GM12878 (cell line): Measurements from ENCODE around the gene RELT. TPM values are rescaled to one million over a fixed set of nuclear protein-coding genes. Genes with fewer than 3 reads are reported as not detected.

ENCODE experiments used
- ATAC-seq: fragments of 200-7000 bp; cut with Tn5 transposase; 3 replicates; pipeline ENCODE4 v1.9.1; 2020; ENCODE audit warnings: mild to moderate bottlenecking, moderate library complexity
- BruUV-seq: library from RNA; stranded (reverse); fragments of 400-500 nt; replicated peaks from 2 replicates; lab custom pipeline; 2021; lab: Mats Ljungman, UMichigan
- CTCF ChIA-PET: fragments of 300-600 bp; sonication (Branson Sonifier 250); formaldehyde crosslinking; extraction: SDS; loops from one replicate; lab custom pipeline; 2021; ENCODE audit warnings: inconsistent platforms; lab: Yijun Ruan, JAX
- POLR2A ChIA-PET: fragments of 350-600 bp; formaldehyde crosslinking; extraction: SDS; loops from one replicate; lab custom pipeline; 2021; ENCODE audit warnings: inconsistent platforms; lab: Charles Lee
- RAD21 ChIA-PET: fragments of 300-600 bp; sonication (Branson Sonifier 250); formaldehyde crosslinking; loops from one replicate; lab custom pipeline; 2023; ENCODE audit warnings: antibody characterized with exemption; ENCODE audit not compliant: unreplicated experiment; lab: Charles Lee
- SMC1A ChIA-PET: fragments of 300-600 bp; sonication (Branson Sonifier 250); formaldehyde crosslinking; loops from one replicate; lab custom pipeline; 2023; ENCODE audit not compliant: unreplicated experiment, uncharacterized antibody; lab: Charles Lee
- DNase-seq: peaks from one replicate; pipeline ENCODE4 v3.0.0-alpha.2; 2011; ENCODE audit warnings: low read depth, low spot score
- FAIRE-seq: peaks from 3 replicates; lab custom pipeline; 2011; peaks lifted over from hg19 to GRCh38; lab: Jason Lieb, UNC
- H2AFZ ChIP-seq: 2 replicates; pipeline ENCODE4 v1.6.0; 2011; ENCODE audit warnings: low read depth, low read length, control low read depth; ENCODE audit not compliant: control insufficient read depth
- H3K27ac ChIP-seq: 2 replicates; pipeline ENCODE4 v1.5.1; 2011; ENCODE audit warnings: control low read depth; ENCODE audit not compliant: control insufficient read depth, insufficient read depth
- H3K27me3 ChIP-seq, 2 experiments: replicated peaks in 1 of 2; 2 replicates each; pipeline versions ENCODE4 v1.6.0 to v1.6.1; 2011; ENCODE audit warnings: low read length in 1 of 2; ENCODE audit not compliant: control insufficient read depth in 2 of 2, insufficient read depth in 2 of 2
- H3K36me3 ChIP-seq, 2 experiments: 2 replicates each; pipeline ENCODE4 v1.5.1; 2011; ENCODE audit warnings: low read length in 1 of 2; ENCODE audit not compliant: control insufficient read depth in 2 of 2, insufficient read depth in 2 of 2
- H3K4me1 ChIP-seq: 2 replicates; pipeline ENCODE4 v1.6.1; 2011; ENCODE audit warnings: mild to moderate bottlenecking, low read length, moderate library complexity, mixed read lengths; ENCODE audit not compliant: control insufficient read depth, insufficient read depth
- H3K4me2 ChIP-seq: 2 replicates; pipeline ENCODE4 v1.6.0; 2011; ENCODE audit warnings: control low read depth; ENCODE audit not compliant: control insufficient read depth, insufficient read depth
- H3K4me3 ChIP-seq: fragments of 200-600 bp; sonication (generic); 2 replicates; pipeline ENCODE4 v1.5.1; 2016
- H3K79me2 ChIP-seq: 2 replicates; pipeline ENCODE4 v1.6.0; 2011; ENCODE audit warnings: low read length; ENCODE audit not compliant: control insufficient read depth, insufficient read depth
- H3K9ac ChIP-seq: 2 replicates; pipeline ENCODE4 v1.8.0; 2011; ENCODE audit warnings: low read length, control low read depth, mixed read lengths; ENCODE audit not compliant: control insufficient read depth, insufficient read depth
- H3K9me3 ChIP-seq: replicated peaks from 3 replicates; pipeline ENCODE4 v1.5.1; 2011; ENCODE audit warnings: mild to moderate bottlenecking, low read length; ENCODE audit not compliant: control insufficient read depth, insufficient read depth
- H4K20me1 ChIP-seq: 2 replicates; pipeline ENCODE4 v1.6.0; 2011; ENCODE audit not compliant: control insufficient read depth, insufficient read depth
- CHD2 ChIP-seq: IDR thresholded peaks from 2 replicates; pipeline ENCODE4 v1.6.1; 2011; ENCODE audit warnings: low read depth, low read length, improper control_type of control experiment, borderline replicate concordance
- NFIC ChIP-seq: IDR thresholded peaks from 2 replicates; pipeline ENCODE4 v1.6.1; 2012; ENCODE audit warnings: low read depth, mild to moderate bottlenecking, inconsistent platforms, low read length, moderate library complexity
- SMARCA5 ChIP-seq: fragments of 450-650 bp; IDR thresholded peaks from 2 replicates; pipeline ENCODE4 v1.6.1; 2017; ENCODE audit warnings: mild to moderate bottlenecking
- SMC3 ChIP-seq: IDR thresholded peaks from 2 replicates; pipeline ENCODE4 v1.6.1; 2011; ENCODE audit warnings: low read length, improper control_type of control experiment, borderline replicate concordance
- WGBS: methylation state at CpG from one replicate; pipeline ENCODE4 v1.1.6; 2016; ENCODE audit warnings: low lambda C conversion rate; ENCODE audit not compliant: insufficient replicate concordance, insufficient coverage; ENCODE audit errors: missing lambda C conversion rate; 5-methylcytosine and 5-hydroxymethylcytosine counted together
- in situ Hi-C: fragments of 300-500 bp; cut with MboI; formaldehyde crosslinking; loops from 9 replicates; pipeline ENCODE4 v1.14.3; 2018; ENCODE audit warnings: mixed read lengths
- intact Hi-C: fragments of 100-400 bp; cut with micrococcal nuclease; formaldehyde crosslinking; loops from one replicate; pipeline ENCODE4 v1.14.2; 2022; ENCODE audit not compliant: unreplicated experiment
- polyA plus RNA-seq, 11 experiments: library from polyadenylated mRNA; depleted of rRNA in 4 of 11; unstranded in 6 of 11; stranded (reverse) in 5 of 11; fragments of >200 nt; fragmentation: Nextera tagmentation in 4 of 11; fragmentation: Illumina TruSeq in 1 of 11; extraction: Ambion mirVana in 4 of 11; extraction: Trizol in 1 of 11; gene quantifications; 1 replicate in 1 of 11; 2 replicates in 10 of 11; pipeline versions ENCODE4 v1.2.1 to v1.2.3, GENCODE V29; 2011 to 2016; ENCODE audit warnings: inconsistent platforms in 2 of 11, missing spikeins in 2 of 11, low read depth in 1 of 11
- total RNA-seq, 4 experiments: library from RNA; depleted of rRNA in 3 of 4; stranded (reverse); fragments of >200 nt in 3 of 4; fragmentation: Illumina TruSeq in 1 of 4; extraction: Trizol in 1 of 4; gene quantifications; 2 replicates each; pipeline versions ENCODE4 v1.2.1 to v1.2.3, GENCODE V29; 2013 to 2021
- TF ChIP-seq, protein P1 (sequence below): fragments of 450-650 bp; formaldehyde crosslinking; IDR thresholded peaks from 2 replicates; pipeline ENCODE4 v1.5.0; 2022; ENCODE audit warnings: mild to moderate bottlenecking, missing genetic modification characterization
- TF ChIP-seq, protein P2 (sequence below): fragments of 450-650 bp; IDR thresholded peaks from 2 replicates; pipeline ENCODE4 v1.6.1; 2018; ENCODE audit warnings: mild to moderate bottlenecking, low read depth, moderate library complexity; ENCODE audit not compliant: partially characterized antibody

RELT gene
- total and polyA plus RNA-seq, 10 of the 15 experiments (the other 5 are each of a cell fraction or from before 2014, with no cell fraction given) = 1.2 to 28.5 (median 10.8) TPM

DNA sequence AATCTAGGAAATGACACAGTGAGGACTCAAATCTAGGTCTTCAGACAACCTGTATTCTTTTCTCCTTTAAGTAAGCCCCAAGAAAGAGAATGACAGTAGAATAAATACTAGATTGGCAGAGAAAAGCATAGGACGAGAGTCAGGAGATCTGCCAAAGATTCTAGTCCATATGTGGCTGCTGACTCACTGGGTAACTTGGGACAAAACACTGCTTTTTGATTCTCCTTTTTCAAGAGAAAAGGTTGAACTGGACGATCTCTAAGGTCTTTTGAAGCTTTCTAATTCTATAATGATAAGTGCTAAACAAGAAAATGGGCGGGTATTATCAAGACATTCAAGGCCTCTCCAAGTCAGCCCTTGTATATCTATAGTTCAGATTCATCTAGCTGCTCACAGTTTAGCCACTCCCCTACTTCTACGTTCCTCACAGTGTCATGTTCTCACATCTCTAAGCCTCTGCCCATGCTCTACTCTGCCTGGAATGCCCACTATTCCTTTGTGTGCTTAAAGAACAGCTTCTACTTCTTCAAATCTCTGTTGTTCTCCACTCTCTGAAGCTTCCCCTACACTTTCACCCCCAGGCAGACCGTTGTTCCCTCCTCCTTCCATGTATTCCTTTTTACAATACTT, 53.0 kb downstream of the RELT start:
- BruUV-seq = no TSS peak

More for the DNA sequence above, 53.0 kb downstream of the RELT start:
- H2AFZ ChIP-seq = no peak overlapping the region
- no peak for FAIRE-seq
- in situ Hi-C loops (no loop called here), intact Hi-C loops (no loop called here)
- no peak for ATAC-seq
- H3K27me3 ChIP-seq = no peaks in the 10 kb centered on the region
- ChIA-PET POLR2A (interaction anchor here (1.0 kb wide), 1 partner anchor 18 kb away, joined by 3 read pairs; no protein-coding TSS in a partner anchor), CTCF (interaction anchor here (1.1 to 2.5 kb wide), 5 partner anchors 13 to 232 kb away, joined by 3 to 7 read pairs (median 3); no protein-coding TSS in a partner anchor), SMC1A (interaction anchor here (1.3 kb wide), 1 partner anchor 17 kb away, joined by 4 read pairs; no protein-coding TSS in a partner anchor), RAD21 (interaction anchor here (1.0 to 1.2 kb wide), 2 partner anchors 17 to 19 kb away, joined by 3 read pairs; no protein-coding TSS in a partner anchor)
- H4K20me1 ChIP-seq = no peaks in the 10 kb centered on the region
- peaks cover 3% of the 10 kb centered on the region; the same call in 1 of the 2 replicates for H3K4me1 ChIP-seq
- TF ChIP-seq SMC3 (no peak), CHD2 (no peak), SMARCA5 (no peak), NFIC (no peak)
- TF ChIP-seq, protein P1, sequence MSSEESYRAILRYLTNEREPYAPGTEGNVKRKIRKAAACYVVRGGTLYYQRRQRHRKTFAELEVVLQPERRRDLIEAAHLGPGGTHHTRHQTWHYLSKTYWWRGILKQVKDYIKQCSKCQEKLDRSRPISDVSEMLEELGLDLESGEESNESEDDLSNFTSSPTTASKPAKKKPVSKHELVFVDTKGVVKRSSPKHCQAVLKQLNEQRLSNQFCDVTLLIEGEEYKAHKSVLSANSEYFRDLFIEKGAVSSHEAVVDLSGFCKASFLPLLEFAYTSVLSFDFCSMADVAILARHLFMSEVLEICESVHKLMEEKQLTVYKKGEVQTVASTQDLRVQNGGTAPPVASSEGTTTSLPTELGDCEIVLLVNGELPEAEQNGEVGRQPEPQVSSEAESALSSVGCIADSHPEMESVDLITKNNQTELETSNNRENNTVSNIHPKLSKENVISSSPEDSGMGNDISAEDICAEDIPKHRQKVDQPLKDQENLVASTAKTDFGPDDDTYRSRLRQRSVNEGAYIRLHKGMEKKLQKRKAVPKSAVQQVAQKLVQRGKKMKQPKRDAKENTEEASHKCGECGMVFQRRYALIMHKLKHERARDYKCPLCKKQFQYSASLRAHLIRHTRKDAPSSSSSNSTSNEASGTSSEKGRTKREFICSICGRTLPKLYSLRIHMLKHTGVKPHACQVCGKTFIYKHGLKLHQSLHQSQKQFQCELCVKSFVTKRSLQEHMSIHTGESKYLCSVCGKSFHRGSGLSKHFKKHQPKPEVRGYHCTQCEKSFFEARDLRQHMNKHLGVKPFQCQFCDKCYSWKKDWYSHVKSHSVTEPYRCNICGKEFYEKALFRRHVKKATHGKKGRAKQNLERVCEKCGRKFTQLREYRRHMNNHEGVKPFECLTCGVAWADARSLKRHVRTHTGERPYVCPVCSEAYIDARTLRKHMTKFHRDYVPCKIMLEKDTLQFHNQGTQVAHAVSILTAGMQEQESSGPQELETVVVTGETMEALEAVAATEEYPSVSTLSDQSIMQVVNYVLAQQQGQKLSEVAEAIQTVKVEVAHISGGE (CRISPR knock-in tag) = no peak
- TF ChIP-seq, protein P2, sequence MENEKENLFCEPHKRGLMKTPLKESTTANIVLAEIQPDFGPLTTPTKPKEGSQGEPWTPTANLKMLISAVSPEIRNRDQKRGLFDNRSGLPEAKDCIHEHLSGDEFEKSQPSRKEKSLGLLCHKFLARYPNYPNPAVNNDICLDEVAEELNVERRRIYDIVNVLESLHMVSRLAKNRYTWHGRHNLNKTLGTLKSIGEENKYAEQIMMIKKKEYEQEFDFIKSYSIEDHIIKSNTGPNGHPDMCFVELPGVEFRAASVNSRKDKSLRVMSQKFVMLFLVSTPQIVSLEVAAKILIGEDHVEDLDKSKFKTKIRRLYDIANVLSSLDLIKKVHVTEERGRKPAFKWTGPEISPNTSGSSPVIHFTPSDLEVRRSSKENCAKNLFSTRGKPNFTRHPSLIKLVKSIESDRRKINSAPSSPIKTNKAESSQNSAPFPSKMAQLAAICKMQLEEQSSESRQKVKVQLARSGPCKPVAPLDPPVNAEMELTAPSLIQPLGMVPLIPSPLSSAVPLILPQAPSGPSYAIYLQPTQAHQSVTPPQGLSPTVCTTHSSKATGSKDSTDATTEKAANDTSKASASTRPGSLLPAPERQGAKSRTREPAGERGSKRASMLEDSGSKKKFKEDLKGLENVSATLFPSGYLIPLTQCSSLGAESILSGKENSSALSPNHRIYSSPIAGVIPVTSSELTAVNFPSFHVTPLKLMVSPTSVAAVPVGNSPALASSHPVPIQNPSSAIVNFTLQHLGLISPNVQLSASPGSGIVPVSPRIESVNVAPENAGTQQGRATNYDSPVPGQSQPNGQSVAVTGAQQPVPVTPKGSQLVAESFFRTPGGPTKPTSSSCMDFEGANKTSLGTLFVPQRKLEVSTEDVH = no peak
- no peaks in the 10 kb centered on the region; a peak in 1 of 4 replicates for H3K36me3 ChIP-seq
- H3K27ac ChIP-seq = no peak overlapping the region
- H3K9ac ChIP-seq = no peak overlapping the region
- H3K4me2 ChIP-seq = no peak overlapping the region
- H3K4me3 ChIP-seq = no peak overlapping the region
- no peaks in the 10 kb centered on the region for H3K9me3 ChIP-seq
- no peaks in the 10 kb centered on the region for H3K79me2 ChIP-seq
- DNase-seq = no peak
- 88% methylated on average over 5 of the region's 5 CpGs for WGBS
